GM15510 (cell line): ENCODE results near the gene TMX4.

Experiments used
- POLR2A ChIP-seq: IDR thresholded peaks from 3 replicates; pipeline ENCODE4 v1.6.1; 2011; ENCODE audit warnings: borderline replicate concordance; ENCODE audit not compliant: insufficient read length; ENCODE audit errors: extremely low read depth

Gene TMX4

GRCh38 chr20:7990385-7990784 lies 29.2 kb downstream of the TMX4 start:
- TF ChIP-seq POLR2A, result no peak

- no peak for TF ChIP-seq POLR2A
These were observed 30.2 kb downstream of the TMX4 start for GRCh38 chr20:7989379-7989778.

GRCh38 chr20:7985916-7986315 lies 33.6 kb downstream of the TMX4 start:
- TF ChIP-seq POLR2A, result no peak

GRCh38 chr20:7984192-7984591 lies 35.4 kb downstream of the TMX4 start:
- no peak for TF ChIP-seq POLR2A

- TF ChIP-seq POLR2A, result no peak
These were observed 38.2 kb downstream of the TMX4 start for GRCh38 chr20:7981374-7981773.

GRCh38 chr20:7980332-7981046 lies 39.1 kb downstream of the TMX4 start:
- no peak for TF ChIP-seq POLR2A

GRCh38 chr20:7977709-7978108 lies 41.9 kb downstream of the TMX4 start:
- no peak for TF ChIP-seq POLR2A

- TF ChIP-seq POLR2A, result no peak
These were observed 43.6 kb downstream of the TMX4 start for GRCh38 chr20:7975851-7976414.

- TF ChIP-seq POLR2A, result no peak
These were observed 44.7 kb downstream of the TMX4 start for GRCh38 chr20:7974785-7975435.

GRCh38 chr20:7971536-7972280 lies 47.9 kb downstream of the TMX4 start:
- TF ChIP-seq POLR2A, result no peak

- no peak for TF ChIP-seq POLR2A
These were observed 52.2 kb downstream of the TMX4 start for GRCh38 chr20:7967199-7967844.

GRCh38 chr20:7966176-7966575 lies 53.4 kb downstream of the TMX4 start:
- no peak for TF ChIP-seq POLR2A

- no peak for TF ChIP-seq POLR2A
These were observed 60.1 kb downstream of the TMX4 start for GRCh38 chr20:7959484-7959883.

- TF ChIP-seq POLR2A, result no peak
These were observed 69.2 kb downstream of the TMX4 start for GRCh38 chr20:7950387-7950786.

- TF ChIP-seq POLR2A, result no peak
These were observed 75.7 kb downstream of the TMX4 start for GRCh38 chr20:7943891-7944290.
